ENCODE results near the gene CALHM3. TPM values are rescaled to one million over a fixed set of nuclear protein-coding genes. Genes with fewer than 3 reads are reported as not detected.
A peak's percentile ranks its signal among the peaks of the same experiment; 100 is the strongest.

CALHM3 gene
- total and polyA plus RNA-seq, 2 donors (not counting 3 experiments of a cell fraction or from before 2014, with no cell fraction given), result not detected

GRCh38 chr10:103474077-103474476 lies 5.0 kb downstream of the CALHM3 start:
- no TSS peak for BruUV-seq (replicated peaks)
- DNase-seq (ENCODE audit: low read depth, low spot score) (no peak), FAIRE-seq (no peak)
- TF ChIP-seq FOS (IDR thresholded peaks at IDR 0.05; ENCODE audit: borderline replicate concordance, insufficient read depth, low read length) (no peak), MYC (IDR thresholded peaks at IDR 0.05; ENCODE audit: low read depth, low read length) (no peak)
- no peak overlapping the region for H3K9ac ChIP-seq (replicated peaks; ENCODE audit: extremely low read depth, insufficient read depth, low read length)
- no peak overlapping the region for H2AFZ ChIP-seq (ENCODE audit: low read depth, low read length)
- no peak overlapping the region for H3K4me3 ChIP-seq (replicated peaks in 1 of 3; ENCODE audit: insufficient read depth in 1 of 3, low read depth in 1 of 3, low read length in 3 of 3)
- no peaks in the 10 kb centered on the region for H3K9me1 ChIP-seq (replicated peaks; ENCODE audit: control insufficient read depth, extremely low read depth, insufficient read depth, low read length)
- no peaks in the 10 kb centered on the region for H3K36me3 ChIP-seq (ENCODE audit: control insufficient read depth in 2 of 2, extremely low read depth in 1 of 2, insufficient read depth in 2 of 2, low read length in 2 of 2)
- no peaks in the 10 kb centered on the region for H3K9me3 ChIP-seq (replicated peaks; ENCODE audit: control insufficient read depth, insufficient read depth, low read length)
- peaks cover under 1 to 4% of the 10 kb centered on the region in 2 experiments for H3K27me3 ChIP-seq (ENCODE audit: control insufficient read depth in 2 of 2, insufficient read depth in 2 of 2, low read length in 2 of 2)
- dilution Hi-C loops (cut with MboI; ENCODE audit: extremely low pct_ligation_motif_present, low sequenced_read_pairs), result no loop called here
- H3K4me1 ChIP-seq (ENCODE audit: control insufficient read depth, extremely low read depth, insufficient read depth, low read length), result no peaks in the 10 kb centered on the region
- no peak overlapping the region for H3K27ac ChIP-seq (ENCODE audit: insufficient read depth, low read depth, low read length)
- H3K79me2 ChIP-seq (ENCODE audit: control insufficient read depth, insufficient read depth, low read length), result no peaks in the 10 kb centered on the region
- no peaks in the 10 kb centered on the region for H4K20me1 ChIP-seq (replicated peaks; ENCODE audit: control insufficient read depth, extremely low read depth, insufficient read depth, low read length)
- intact Hi-C loops (cut with micrococcal nuclease), result no loop called here
- no peak overlapping the region for H3K4me2 ChIP-seq (ENCODE audit: insufficient read depth, low read length)
- ChIA-PET POLR2A (no interaction called here), CTCF (interaction anchor here (1.0 kb wide), 1 partner anchor 11 kb away, joined by 3 read pairs; no protein-coding TSS in a partner anchor)

- Histone ChIP-seq H3K4me2 (ENCODE audit: insufficient read depth, low read length) (no peak overlapping the region), H3K79me2 (ENCODE audit: control insufficient read depth, insufficient read depth, low read length) (no peaks in the 10 kb centered on the region), H4K20me1 (replicated peaks; ENCODE audit: control insufficient read depth, extremely low read depth, insufficient read depth, low read length) (no peaks in the 10 kb centered on the region), H3K36me3 (ENCODE audit: control insufficient read depth in 2 of 2, extremely low read depth in 1 of 2, insufficient read depth in 2 of 2, low read length in 2 of 2) (no peaks in the 10 kb centered on the region), H2AFZ (ENCODE audit: low read depth, low read length) (peak overlapping the region; percentile 3), H3K4me3 (replicated peaks in 1 of 3; ENCODE audit: insufficient read depth in 1 of 3, low read depth in 1 of 3, low read length in 3 of 3) (no peak overlapping the region), H3K9me1 (replicated peaks; ENCODE audit: control insufficient read depth, extremely low read depth, insufficient read depth, low read length) (no peaks in the 10 kb centered on the region), H3K9me3 (replicated peaks; ENCODE audit: control insufficient read depth, insufficient read depth, low read length) (no peaks in the 10 kb centered on the region), H3K27me3 (ENCODE audit: control insufficient read depth in 2 of 2, insufficient read depth in 2 of 2, low read length in 2 of 2) (peaks cover 1 to 6% of the 10 kb centered on the region in 2 experiments), H3K9ac (replicated peaks; ENCODE audit: extremely low read depth, insufficient read depth, low read length) (no peak overlapping the region), H3K4me1 (ENCODE audit: control insufficient read depth, extremely low read depth, insufficient read depth, low read length) (no peaks in the 10 kb centered on the region), H3K27ac (ENCODE audit: insufficient read depth, low read depth, low read length) (no peak overlapping the region)
- no peak for FAIRE-seq
- POLR2A ChIA-PET, result no interaction called here
- intact Hi-C loops (cut with micrococcal nuclease) (no loop called here), dilution Hi-C loops (cut with MboI; ENCODE audit: extremely low pct_ligation_motif_present, low sequenced_read_pairs) (no loop called here)
- DNase-seq (ENCODE audit: low read depth, low spot score), result no peak
- no TSS peak for BruUV-seq (replicated peaks)
- TF ChIP-seq POLR2AphosphoS5 (IDR thresholded peaks at IDR 0.05; ENCODE audit: insufficient read depth, low read depth, low read length) (no peak), CTCF (IDR thresholded peaks at IDR 0.05; ENCODE audit: extremely low read depth in 1 of 2, insufficient read depth in 1 of 2, low read depth in 1 of 2, low read length in 2 of 2) (no peak), MAX (IDR thresholded peaks at IDR 0.05; ENCODE audit: insufficient read depth, insufficient read length) (no peak), MYC (IDR thresholded peaks at IDR 0.05; ENCODE audit: low read depth, low read length) (no peak), FOS (IDR thresholded peaks at IDR 0.05; ENCODE audit: borderline replicate concordance, insufficient read depth, low read length) (no peak), POLR2A (IDR thresholded peaks at IDR 0.05; ENCODE audit: low read depth, low read length) (no peak), JUN (IDR thresholded peaks at IDR 0.05; ENCODE audit: borderline replicate concordance, insufficient read depth, insufficient read length, low read depth) (no peak), GATA2 (IDR thresholded peaks at IDR 0.05; ENCODE audit: insufficient read depth, insufficient read length, low read depth, low read length) (no peak), EZH2 (IDR thresholded peaks at IDR 0.05; ENCODE audit: borderline replicate concordance, low read depth, low read length, severe bottlenecking) (no peak)
- CTCF ChIA-PET, result interaction anchor here (1.5 kb wide), 1 partner anchor 8 kb away, joined by 4 read pairs; no protein-coding TSS in a partner anchor
Observed at GRCh38 chr10:103473261-103473671, 5.8 kb downstream of the CALHM3 start.
